Measurements from ENCODE around the gene QSOX2. TPM values are rescaled to one million over a fixed set of nuclear protein-coding genes. Genes with fewer than 3 reads are reported as not detected.

QSOX2 gene
- total and polyA plus RNA-seq, 4 donors, result 0.79 to 12.7 (median 4.3) TPM

- Histone ChIP-seq H3K9ac (ENCODE audit: low read depth in 1 of 2, low read length in 2 of 2) (no peak overlapping the region), H3K9me3 (ENCODE audit: control insufficient read depth in 4 of 4, low read length in 3 of 4) (no peaks in the 10 kb centered on the region), H3K4me3 (ENCODE audit: low read depth in 1 of 3, low read length in 3 of 3) (no peak overlapping the region), H3K27me3 (ENCODE audit: control insufficient read depth in 4 of 4, insufficient read depth in 4 of 4, low read length in 3 of 4) (no peaks in the 10 kb centered on the region), H3K27ac (ENCODE audit: low read depth in 1 of 2, low read length in 2 of 2) (no peak overlapping the region), H3K36me3 (ENCODE audit: control insufficient read depth in 4 of 4, insufficient read depth in 3 of 4, low read depth in 1 of 4, low read length in 3 of 4) (no peaks in the 10 kb centered on the region), H3K4me1 (ENCODE audit: control insufficient read depth in 4 of 4, insufficient read depth in 4 of 4, low read length in 3 of 4) (peaks cover 3 to 16% (median 10%) of the 10 kb centered on the region in 4 donors)
- WGBS, result 66% methylated on average over 9 of the region's 9 CpGs
- TF ChIP-seq, protein P1, sequence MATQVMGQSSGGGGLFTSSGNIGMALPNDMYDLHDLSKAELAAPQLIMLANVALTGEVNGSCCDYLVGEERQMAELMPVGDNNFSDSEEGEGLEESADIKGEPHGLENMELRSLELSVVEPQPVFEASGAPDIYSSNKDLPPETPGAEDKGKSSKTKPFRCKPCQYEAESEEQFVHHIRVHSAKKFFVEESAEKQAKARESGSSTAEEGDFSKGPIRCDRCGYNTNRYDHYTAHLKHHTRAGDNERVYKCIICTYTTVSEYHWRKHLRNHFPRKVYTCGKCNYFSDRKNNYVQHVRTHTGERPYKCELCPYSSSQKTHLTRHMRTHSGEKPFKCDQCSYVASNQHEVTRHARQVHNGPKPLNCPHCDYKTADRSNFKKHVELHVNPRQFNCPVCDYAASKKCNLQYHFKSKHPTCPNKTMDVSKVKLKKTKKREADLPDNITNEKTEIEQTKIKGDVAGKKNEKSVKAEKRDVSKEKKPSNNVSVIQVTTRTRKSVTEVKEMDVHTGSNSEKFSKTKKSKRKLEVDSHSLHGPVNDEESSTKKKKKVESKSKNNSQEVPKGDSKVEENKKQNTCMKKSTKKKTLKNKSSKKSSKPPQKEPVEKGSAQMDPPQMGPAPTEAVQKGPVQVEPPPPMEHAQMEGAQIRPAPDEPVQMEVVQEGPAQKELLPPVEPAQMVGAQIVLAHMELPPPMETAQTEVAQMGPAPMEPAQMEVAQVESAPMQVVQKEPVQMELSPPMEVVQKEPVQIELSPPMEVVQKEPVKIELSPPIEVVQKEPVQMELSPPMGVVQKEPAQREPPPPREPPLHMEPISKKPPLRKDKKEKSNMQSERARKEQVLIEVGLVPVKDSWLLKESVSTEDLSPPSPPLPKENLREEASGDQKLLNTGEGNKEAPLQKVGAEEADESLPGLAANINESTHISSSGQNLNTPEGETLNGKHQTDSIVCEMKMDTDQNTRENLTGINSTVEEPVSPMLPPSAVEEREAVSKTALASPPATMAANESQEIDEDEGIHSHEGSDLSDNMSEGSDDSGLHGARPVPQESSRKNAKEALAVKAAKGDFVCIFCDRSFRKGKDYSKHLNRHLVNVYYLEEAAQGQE (IDR thresholded peaks at IDR 0.05), result no peak
- TF ChIP-seq NR2F2 (IDR thresholded peaks at IDR 0.05) (no peak), HNF4A (conservative IDR thresholded peaks at IDR 0.05) (no peak)
- TF ChIP-seq, protein P2, sequence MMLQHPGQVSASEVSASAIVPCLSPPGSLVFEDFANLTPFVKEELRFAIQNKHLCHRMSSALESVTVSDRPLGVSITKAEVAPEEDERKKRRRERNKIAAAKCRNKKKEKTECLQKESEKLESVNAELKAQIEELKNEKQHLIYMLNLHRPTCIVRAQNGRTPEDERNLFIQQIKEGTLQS (IDR thresholded peaks at IDR 0.05), result no peak
- TF ChIP-seq, protein P3, sequence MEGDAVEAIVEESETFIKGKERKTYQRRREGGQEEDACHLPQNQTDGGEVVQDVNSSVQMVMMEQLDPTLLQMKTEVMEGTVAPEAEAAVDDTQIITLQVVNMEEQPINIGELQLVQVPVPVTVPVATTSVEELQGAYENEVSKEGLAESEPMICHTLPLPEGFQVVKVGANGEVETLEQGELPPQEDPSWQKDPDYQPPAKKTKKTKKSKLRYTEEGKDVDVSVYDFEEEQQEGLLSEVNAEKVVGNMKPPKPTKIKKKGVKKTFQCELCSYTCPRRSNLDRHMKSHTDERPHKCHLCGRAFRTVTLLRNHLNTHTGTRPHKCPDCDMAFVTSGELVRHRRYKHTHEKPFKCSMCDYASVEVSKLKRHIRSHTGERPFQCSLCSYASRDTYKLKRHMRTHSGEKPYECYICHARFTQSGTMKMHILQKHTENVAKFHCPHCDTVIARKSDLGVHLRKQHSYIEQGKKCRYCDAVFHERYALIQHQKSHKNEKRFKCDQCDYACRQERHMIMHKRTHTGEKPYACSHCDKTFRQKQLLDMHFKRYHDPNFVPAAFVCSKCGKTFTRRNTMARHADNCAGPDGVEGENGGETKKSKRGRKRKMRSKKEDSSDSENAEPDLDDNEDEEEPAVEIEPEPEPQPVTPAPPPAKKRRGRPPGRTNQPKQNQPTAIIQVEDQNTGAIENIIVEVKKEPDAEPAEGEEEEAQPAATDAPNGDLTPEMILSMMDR (IDR thresholded peaks at IDR 0.05; ENCODE audit: low read depth, low read length, missing input control), result no peak
- DNase-seq (ENCODE audit: low spot score), result no peak
Observed at GRCh38 chr9:136247551-136247916, 1.9 kb upstream of the QSOX2 start.

- H3K36me3 ChIP-seq (ENCODE audit: control insufficient read depth in 4 of 4, insufficient read depth in 3 of 4, low read depth in 1 of 4, low read length in 3 of 4), result no peaks in the 10 kb centered on the region
- no peak overlapping the region for H3K27ac ChIP-seq (ENCODE audit: low read depth in 1 of 2, low read length in 2 of 2)
- H3K27me3 ChIP-seq (ENCODE audit: control insufficient read depth in 4 of 4, insufficient read depth in 4 of 4, low read length in 3 of 4), result no peaks in the 10 kb centered on the region
- WGBS, result 84% methylated on average over 26 of the region's 26 CpGs
- TF ChIP-seq YY1 (IDR thresholded peaks at IDR 0.05) (no peak), RXRA (IDR thresholded peaks at IDR 0.05) (no peak), TAF1 (conservative IDR thresholded peaks at IDR 0.05) (no peak), RAD21 (IDR thresholded peaks at IDR 0.05) (no peak), GABPA (IDR thresholded peaks at IDR 0.05 in 1 of 2, conservative IDR thresholded peaks at IDR 0.05 in 1 of 2) (no peak), SP1 (IDR thresholded peaks at IDR 0.05) (no peak), NR2F2 (IDR thresholded peaks at IDR 0.05) (no peak), EGR1 (IDR thresholded peaks at IDR 0.05; ENCODE audit: low read depth in 2 of 2) (no peak), JUND (IDR thresholded peaks at IDR 0.05) (no peak), ZBTB33 (IDR thresholded peaks at IDR 0.05) (no peak)
- TF ChIP-seq, protein P1 (IDR thresholded peaks at IDR 0.05), result no peak
- TF ChIP-seq, protein P4, sequence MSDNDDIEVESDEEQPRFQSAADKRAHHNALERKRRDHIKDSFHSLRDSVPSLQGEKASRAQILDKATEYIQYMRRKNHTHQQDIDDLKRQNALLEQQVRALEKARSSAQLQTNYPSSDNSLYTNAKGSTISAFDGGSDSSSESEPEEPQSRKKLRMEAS (IDR thresholded peaks at IDR 0.05), result no peak
- TF ChIP-seq, protein P3 (IDR thresholded peaks at IDR 0.05; ENCODE audit: low read depth, low read length, missing input control), result no peak
- no peak for DNase-seq (ENCODE audit: low spot score)
- no peak overlapping the region for H3K9ac ChIP-seq (ENCODE audit: low read depth in 1 of 2, low read length in 2 of 2)
- peaks cover 3 to 16% (median 10%) of the 10 kb centered on the region in 4 donors for H3K4me1 ChIP-seq (ENCODE audit: control insufficient read depth in 4 of 4, insufficient read depth in 4 of 4, low read length in 3 of 4)
- H3K4me3 ChIP-seq (ENCODE audit: low read depth in 1 of 3, low read length in 3 of 3), result no peak overlapping the region
- H3K9me3 ChIP-seq (ENCODE audit: control insufficient read depth in 4 of 4, low read length in 3 of 4), result no peaks in the 10 kb centered on the region
Observed at GRCh38 chr9:136246849-136247550, 1.4 kb upstream of the QSOX2 start.

Data from liver (tissue), 9 donors.